HuH-7 (cell line): ENCODE data around the gene ZBTB16.

Source experiments
- DNase-seq: peaks from one replicate; pipeline ENCODE4 v3.0.0; 2011; ENCODE audit warnings: low spot score

ZBTB16 gene

GRCh38 chr11:114211444-114212121, 152.1 kb downstream of the ZBTB16 start:
- no peak for DNase-seq

- no peak for DNase-seq
Observed at GRCh38 chr11:114213622-114214021, 154.1 kb downstream of the ZBTB16 start.

GRCh38 chr11:114215428-114215827, 155.9 kb downstream of the ZBTB16 start:
- no peak for DNase-seq

GRCh38 chr11:114215871-114216795, 156.6 kb downstream of the ZBTB16 start:
- DNase-seq, result no peak

GRCh38 chr11:114216796-114217180, 157.3 kb downstream of the ZBTB16 start:
- no peak for DNase-seq

GRCh38 chr11:114218508-114218907, 159.0 kb downstream of the ZBTB16 start:
- no peak for DNase-seq

- no peak for DNase-seq
Observed at GRCh38 chr11:114219559-114220349, 160.2 kb downstream of the ZBTB16 start.

- DNase-seq, result no peak
Observed at GRCh38 chr11:114221037-114221436, 161.5 kb downstream of the ZBTB16 start.

- DNase-seq, result no peak
Observed at GRCh38 chr11:114225661-114226060, 166.2 kb downstream of the ZBTB16 start.

GRCh38 chr11:114226356-114226755, 166.8 kb downstream of the ZBTB16 start:
- DNase-seq, result no peak

- no peak for DNase-seq
Observed at GRCh38 chr11:114228435-114229411, 169.2 kb downstream of the ZBTB16 start.

- no peak for DNase-seq
Observed at GRCh38 chr11:114230031-114230704, 170.7 kb downstream of the ZBTB16 start.

GRCh38 chr11:114232400-114233059, 173.0 kb downstream of the ZBTB16 start:
- DNase-seq, result peak; percentile 28

GRCh38 chr11:114233755-114234154, 174.2 kb downstream of the ZBTB16 start:
- peak; percentile 69 for DNase-seq

GRCh38 chr11:114236829-114237228, 177.3 kb downstream of the ZBTB16 start:
- no peak for DNase-seq

- DNase-seq, result no peak
Observed at GRCh38 chr11:114237321-114238280, 178.1 kb downstream of the ZBTB16 start.

GRCh38 chr11:114239753-114240161, 180.2 kb downstream of the ZBTB16 start:
- no peak for DNase-seq

- DNase-seq, result no peak
Observed at GRCh38 chr11:114242032-114242431, 182.5 kb downstream of the ZBTB16 start.
